HG02981 (cell line): ENCODE results near the gene TPI1.

ENCODE experiments used
- ATAC-seq: cut with Tn5 transposase; IDR thresholded peaks from one replicate; pipeline ENCODE4 v1.9.1; 2021; ENCODE audit warnings: mild to moderate bottlenecking, moderate library complexity; ENCODE audit not compliant: unreplicated experiment

Gene TPI1

DNA sequence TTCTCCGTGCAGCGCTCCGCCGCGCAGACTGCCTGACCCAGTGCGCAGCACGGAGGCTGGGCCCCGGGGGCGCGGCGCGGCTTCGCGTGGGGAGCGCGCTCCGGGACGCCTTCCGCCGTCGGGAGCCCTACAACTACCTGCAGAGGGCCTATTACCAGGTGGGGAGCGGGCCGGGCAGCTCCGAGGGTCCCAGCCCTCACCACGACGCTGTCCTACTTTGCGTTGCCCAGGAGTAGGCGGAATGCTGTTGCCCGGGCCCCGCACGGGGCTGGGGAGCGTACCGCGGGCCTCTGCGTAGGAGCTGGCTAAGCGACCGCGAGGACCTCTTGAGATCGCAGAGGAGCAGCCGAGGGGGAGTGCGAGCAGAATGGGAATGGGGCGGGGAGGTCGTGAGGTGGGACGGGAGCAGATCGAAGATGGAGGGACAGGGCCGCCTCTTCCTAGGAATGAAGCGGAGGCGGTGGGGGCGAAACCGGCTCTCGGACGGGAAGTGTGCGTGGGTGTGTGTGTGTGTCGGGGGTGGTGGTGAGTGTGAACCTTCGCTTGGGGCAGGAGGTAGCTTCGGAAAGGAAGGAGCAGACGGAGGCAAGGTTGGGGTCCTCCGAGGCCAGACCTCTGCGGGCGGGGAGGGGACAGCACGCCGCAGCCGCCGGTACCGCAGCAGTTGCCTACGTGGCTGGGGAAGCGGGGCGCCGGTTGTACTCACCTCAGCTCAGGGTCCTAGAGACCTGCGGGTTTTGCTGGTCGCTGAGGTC lies 38.4 kb upstream of the TPI1 start:
- ATAC-seq = no peak

GRCh38 chr12:6829536-6830220 lies 37.7 kb upstream of the TPI1 start:
- ATAC-seq = no peak

GRCh38 chr12:6830286-6830890 lies 36.9 kb upstream of the TPI1 start:
- ATAC-seq = no peak

GRCh38 chr12:6830999-6831398 lies 36.3 kb upstream of the TPI1 start:
- no peak for ATAC-seq

DNA sequence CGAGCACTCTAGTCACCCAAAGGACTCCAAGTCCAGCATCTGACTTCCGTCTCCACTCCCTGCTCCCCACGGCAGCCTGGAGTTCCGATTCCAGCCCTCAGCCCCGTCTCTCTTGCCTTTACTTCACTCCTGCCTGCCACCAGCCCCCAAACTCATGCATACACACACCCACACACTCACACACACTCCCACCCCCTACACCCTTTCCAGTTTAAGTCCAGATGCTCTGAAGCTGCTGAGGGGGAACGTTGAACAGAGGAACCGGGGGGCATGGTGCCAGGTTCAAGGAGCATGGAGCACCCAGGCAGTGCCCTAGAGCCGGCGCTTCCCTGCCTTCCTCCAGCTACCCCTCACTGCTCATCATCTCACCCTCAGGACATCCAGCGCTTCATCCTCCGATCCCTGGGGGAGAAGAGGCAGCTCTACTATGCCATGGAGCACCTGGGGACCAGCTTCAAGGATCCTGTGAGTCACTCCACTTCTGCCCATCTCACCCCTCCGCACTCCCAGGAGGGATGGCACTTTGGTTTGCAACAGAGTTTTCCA lies 35.8 kb upstream of the TPI1 start:
- ATAC-seq = no peak

GRCh38 chr12:6832125-6832524 lies 35.2 kb upstream of the TPI1 start:
- no peak for ATAC-seq

GRCh38 chr12:6833189-6833890 lies 34.0 kb upstream of the TPI1 start:
- ATAC-seq = no peak

GRCh38 chr12:6834254-6834653 lies 33.1 kb upstream of the TPI1 start:
- no peak for ATAC-seq

DNA sequence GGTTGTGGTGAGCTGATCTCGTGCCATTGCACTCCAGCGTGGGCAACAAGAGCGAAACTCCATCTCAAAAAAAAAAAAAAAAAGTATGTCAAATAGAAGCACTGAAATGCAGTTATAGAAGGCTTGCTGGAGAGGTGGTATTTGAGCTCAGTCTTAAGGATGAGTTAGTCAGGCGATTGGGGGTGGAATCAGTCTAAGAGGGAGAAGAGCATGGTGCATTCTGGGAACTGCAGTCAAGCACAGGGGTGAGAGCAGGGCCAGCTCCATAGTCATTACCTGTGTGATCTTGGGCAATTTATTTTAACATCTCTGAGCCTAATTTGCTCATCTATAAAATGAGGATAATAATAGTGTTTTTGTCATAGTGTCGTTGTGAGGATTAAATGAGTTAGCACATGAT lies 32.5 kb upstream of the TPI1 start:
- ATAC-seq = no peak

GRCh38 chr12:6836851-6837250 lies 30.5 kb upstream of the TPI1 start:
- no peak for ATAC-seq

DNA sequence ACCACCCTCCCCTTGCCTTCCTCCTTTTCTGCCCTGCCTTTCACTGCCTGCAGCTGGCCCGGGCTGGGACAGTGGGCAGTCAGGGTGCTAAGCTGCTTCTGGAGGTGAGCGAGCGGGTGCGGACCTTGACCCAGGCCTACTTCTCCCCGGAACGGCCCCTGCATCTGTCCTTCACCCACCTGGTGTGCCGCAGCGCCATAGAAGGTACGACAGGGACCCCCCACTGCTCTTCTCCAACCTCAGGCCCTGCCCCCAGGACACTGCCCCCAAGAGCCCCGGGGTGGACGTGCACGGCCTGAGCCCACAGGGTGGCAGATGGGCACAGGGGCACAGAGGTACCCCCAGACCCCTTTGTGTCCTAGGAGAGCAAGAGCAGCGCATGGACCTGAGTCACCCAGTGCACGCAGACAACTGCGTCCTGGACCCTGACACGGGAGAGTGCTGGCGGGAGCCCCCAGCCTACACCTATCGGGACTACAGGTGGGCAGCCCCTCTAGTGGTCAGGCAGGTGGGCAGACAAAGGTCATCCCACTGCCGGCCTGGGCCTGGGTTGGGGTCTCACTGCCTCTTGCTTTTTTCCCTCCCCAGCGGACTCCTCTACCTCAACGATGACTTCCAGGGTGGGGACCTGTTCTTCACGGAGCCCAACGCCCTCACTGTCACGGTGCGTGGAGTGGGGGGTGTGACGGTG lies 29.8 kb upstream of the TPI1 start:
- ATAC-seq = no peak

DNA sequence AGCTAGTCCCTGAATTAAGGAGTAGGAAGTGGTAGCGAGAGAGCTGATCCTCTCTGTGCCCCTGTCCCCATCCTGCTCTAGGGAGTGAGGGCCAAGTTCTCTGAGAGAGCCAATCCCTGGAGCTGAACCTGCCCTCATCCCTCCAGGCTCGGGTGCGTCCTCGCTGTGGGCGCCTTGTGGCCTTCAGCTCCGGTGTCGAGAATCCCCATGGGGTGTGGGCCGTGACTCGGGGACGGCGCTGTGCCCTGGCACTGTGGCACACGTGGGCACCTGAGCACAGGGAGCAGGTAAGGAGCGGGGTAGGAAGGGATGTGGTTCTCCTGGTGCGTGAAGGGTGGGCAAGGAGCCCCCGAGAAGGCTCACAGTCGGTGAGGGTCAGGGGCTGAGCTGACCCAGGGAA lies 28.5 kb upstream of the TPI1 start:
- ATAC-seq = no peak

DNA sequence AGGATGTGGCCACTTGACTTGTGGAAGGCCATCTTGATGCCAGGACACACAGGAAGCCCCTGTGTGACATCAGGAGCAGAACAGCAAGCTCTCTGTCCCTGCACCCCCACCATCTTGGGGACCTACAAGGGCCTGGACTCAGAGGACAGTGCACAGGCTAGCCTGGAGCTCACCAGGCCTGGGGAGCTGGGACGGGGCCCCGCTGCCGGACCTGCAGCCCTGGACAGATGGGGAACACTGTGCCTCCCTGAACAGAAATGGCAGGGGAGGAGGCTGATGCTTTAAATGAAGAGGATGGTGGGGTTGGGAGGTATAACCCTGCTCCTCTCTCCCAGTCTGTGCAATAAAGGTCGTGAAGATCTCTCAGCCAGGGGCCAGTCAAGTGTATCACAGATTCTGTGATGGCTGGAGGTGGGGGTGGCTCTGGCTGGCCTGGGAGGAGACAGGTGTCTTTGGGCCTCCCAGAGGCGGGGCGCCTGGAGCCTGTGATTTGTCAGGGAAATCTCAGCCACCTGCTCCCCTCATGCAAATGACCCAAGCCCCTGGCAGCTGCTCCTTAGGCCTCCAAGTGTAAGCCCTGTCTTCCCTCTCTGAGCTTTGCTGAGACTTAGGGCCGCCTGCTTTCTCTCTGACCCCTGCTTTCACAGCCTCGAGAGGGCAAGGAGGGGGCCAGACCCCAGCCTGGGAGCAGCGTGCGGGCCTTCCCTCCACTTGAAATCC lies 27.7 kb upstream of the TPI1 start:
- ATAC-seq = peak; percentile 72

- ATAC-seq = no peak
These were observed 27.0 kb upstream of the TPI1 start for GRCh38 chr12:6840330-6840729.

GRCh38 chr12:6840761-6841515 lies 26.4 kb upstream of the TPI1 start, which contains the start of gene GNB3:
GNB3 (plus strand) TSS chr12:6840925; CDS start chr12:6841288, 363 bp downstream.
- ATAC-seq = no peak

DNA sequence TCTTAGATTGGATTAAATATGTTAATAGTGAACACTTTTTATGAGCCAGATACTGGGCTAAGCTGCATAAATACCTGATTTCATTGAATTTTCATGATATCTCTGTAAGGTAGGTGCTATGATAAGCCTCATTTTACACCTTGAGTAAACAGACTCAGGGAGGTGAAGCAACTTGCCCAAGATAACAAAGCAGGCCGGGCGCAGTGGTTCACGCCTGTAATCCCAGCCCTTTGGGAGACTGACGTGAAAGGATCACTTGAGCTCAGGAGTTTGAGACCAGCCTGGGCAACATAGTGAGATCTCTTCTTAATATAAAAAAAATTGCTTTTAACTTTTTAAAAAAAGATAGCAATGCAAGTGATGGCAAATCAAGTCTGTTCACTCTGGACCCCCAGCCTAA lies 25.3 kb upstream of the TPI1 start:
- ATAC-seq = no peak

- ATAC-seq = no peak
These were observed 24.0 kb upstream of the TPI1 start for GRCh38 chr12:6843118-6843902.

- ATAC-seq = no peak
These were observed 21.9 kb upstream of the TPI1 start for GRCh38 chr12:6845395-6845794.
